ENCODE results near the gene CLASP1.

DNA sequence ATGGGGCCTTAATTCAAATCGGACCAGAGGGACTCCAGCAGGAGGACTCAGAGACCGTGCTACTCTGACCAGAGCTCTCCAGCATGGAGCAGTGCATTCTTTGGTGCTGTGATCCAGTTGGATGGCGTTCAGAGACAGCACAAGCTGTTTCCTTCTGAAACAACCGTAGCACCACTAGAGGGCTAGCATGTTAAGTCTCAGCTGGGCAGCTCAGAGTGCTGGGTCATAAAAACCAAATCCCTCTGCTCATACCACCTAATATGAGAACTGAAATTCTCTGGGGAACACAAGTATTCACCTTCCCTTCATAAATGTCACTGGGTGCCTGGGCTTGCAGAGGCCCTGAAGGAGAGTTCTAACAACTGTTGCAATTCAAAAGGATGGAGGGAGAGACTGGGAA is 266.5 kb downstream of the CLASP1 start:
- TF ChIP-seq, protein P1, sequence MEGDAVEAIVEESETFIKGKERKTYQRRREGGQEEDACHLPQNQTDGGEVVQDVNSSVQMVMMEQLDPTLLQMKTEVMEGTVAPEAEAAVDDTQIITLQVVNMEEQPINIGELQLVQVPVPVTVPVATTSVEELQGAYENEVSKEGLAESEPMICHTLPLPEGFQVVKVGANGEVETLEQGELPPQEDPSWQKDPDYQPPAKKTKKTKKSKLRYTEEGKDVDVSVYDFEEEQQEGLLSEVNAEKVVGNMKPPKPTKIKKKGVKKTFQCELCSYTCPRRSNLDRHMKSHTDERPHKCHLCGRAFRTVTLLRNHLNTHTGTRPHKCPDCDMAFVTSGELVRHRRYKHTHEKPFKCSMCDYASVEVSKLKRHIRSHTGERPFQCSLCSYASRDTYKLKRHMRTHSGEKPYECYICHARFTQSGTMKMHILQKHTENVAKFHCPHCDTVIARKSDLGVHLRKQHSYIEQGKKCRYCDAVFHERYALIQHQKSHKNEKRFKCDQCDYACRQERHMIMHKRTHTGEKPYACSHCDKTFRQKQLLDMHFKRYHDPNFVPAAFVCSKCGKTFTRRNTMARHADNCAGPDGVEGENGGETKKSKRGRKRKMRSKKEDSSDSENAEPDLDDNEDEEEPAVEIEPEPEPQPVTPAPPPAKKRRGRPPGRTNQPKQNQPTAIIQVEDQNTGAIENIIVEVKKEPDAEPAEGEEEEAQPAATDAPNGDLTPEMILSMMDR (IDR thresholded peaks at IDR 0.05), result 0 out of 2 replicates have a peak, but pooled peaks have one; percentile 25
- TF ChIP-seq POLR2AphosphoS5 (IDR thresholded peaks at IDR 0.05; ENCODE audit: low read depth, low read length) (no peak), SIN3A (IDR thresholded peaks at IDR 0.05; ENCODE audit: borderline replicate concordance, insufficient read depth, low read depth, low read length) (no peak), TCF7L2 (IDR thresholded peaks at IDR 0.05; ENCODE audit: low read depth, low read length) (no peak)
- TF ChIP-seq, protein P2, sequence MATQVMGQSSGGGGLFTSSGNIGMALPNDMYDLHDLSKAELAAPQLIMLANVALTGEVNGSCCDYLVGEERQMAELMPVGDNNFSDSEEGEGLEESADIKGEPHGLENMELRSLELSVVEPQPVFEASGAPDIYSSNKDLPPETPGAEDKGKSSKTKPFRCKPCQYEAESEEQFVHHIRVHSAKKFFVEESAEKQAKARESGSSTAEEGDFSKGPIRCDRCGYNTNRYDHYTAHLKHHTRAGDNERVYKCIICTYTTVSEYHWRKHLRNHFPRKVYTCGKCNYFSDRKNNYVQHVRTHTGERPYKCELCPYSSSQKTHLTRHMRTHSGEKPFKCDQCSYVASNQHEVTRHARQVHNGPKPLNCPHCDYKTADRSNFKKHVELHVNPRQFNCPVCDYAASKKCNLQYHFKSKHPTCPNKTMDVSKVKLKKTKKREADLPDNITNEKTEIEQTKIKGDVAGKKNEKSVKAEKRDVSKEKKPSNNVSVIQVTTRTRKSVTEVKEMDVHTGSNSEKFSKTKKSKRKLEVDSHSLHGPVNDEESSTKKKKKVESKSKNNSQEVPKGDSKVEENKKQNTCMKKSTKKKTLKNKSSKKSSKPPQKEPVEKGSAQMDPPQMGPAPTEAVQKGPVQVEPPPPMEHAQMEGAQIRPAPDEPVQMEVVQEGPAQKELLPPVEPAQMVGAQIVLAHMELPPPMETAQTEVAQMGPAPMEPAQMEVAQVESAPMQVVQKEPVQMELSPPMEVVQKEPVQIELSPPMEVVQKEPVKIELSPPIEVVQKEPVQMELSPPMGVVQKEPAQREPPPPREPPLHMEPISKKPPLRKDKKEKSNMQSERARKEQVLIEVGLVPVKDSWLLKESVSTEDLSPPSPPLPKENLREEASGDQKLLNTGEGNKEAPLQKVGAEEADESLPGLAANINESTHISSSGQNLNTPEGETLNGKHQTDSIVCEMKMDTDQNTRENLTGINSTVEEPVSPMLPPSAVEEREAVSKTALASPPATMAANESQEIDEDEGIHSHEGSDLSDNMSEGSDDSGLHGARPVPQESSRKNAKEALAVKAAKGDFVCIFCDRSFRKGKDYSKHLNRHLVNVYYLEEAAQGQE (IDR thresholded peaks at IDR 0.05; ENCODE audit: insufficient read depth in 1 of 2, low read depth in 2 of 2, low read length in 1 of 2), result no peak
